Measurements from ENCODE around the gene MYO1D.
"Not testable (repeated sequence)": the region's sequence is repeated elsewhere in the genome, so short reads cannot be mapped to it uniquely, and the experiment has no call there.

The MYO1D gene

GRCh38 chr17:32659419-32659842 is 217.5 kb downstream of the MYO1D start:
- Mint-ChIP-seq H3K4me3 (no peak overlapping the region), H3K27me3 (no peaks in the 10 kb centered on the region), H3K4me1 (ENCODE audit: low read depth in 2 of 2) (no peaks in the 10 kb centered on the region), H3K9me3 (no peaks in the 10 kb centered on the region), H3K27ac (no peak overlapping the region), H3K36me3 (ENCODE audit: insufficient read depth) (peaks cover 4% of the 10 kb centered on the region)
- peak; percentile 54 for ATAC-seq (replicated peaks)
- DNase-seq: peak; percentile 55 to 72 (median 57)

DNA sequence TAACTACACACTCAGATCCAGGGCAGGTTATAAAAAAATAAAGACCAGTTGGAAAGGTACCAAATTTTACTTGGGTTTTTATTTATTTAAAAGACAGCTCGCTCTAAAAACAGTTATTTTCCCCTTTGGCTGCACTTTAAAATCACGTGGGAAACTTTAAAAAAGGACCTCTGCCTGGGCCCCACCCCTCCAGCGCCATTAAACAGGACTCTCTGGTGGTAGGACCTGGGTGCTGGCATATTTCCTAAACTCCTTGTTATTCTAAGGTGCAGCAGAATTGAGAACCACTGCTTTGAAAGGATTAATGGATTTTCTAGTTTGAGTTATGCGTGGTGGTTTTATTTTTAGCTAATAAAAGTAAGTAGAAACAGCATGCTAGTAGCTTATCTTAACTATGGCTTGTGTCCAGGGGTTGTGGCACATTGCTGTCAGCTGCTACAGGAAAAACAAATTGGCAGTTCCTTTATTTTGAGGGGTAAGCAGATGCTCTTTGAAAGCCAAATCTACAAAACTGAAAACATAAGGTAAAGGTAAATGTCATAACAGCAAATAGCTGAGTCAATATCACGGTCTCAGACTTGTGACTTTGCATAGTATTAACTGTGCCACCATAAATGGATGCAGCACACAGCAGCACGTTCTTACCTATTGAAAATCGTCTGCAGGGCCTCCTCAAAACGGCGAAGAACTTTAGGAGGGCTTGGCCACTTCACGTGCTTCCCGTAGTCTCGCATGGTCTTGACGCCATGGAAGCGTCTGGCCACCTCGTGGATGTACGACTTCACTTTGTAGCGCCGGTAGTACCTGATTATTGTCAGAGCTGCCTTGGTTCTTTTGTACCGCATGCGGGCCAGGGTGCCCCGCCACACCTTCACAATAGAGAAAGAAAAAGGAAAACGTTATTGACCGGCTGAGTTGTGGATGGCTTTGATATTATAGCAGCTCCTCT is 218.2 kb downstream of the MYO1D start:
- Mint-ChIP-seq H3K36me3 (ENCODE audit: insufficient read depth) (peaks cover 7% of the 10 kb centered on the region), H3K4me1 (ENCODE audit: low read depth in 2 of 2) (no peaks in the 10 kb centered on the region), H3K27me3 (no peaks in the 10 kb centered on the region), H3K9me3 (no peaks in the 10 kb centered on the region), H3K4me3 (no peak overlapping the region), H3K27ac (no peak overlapping the region)
- DNase-seq (no peak), ATAC-seq (replicated peaks) (no peak)

- peak overlapping the region in 1 of 2 donors; percentile 26 for H3K27ac Mint-ChIP-seq
- H3K36me3 Mint-ChIP-seq (ENCODE audit: insufficient read depth): peaks cover 14% of the 10 kb centered on the region
- no peak for ATAC-seq (replicated peaks)
- no peak for DNase-seq
- H3K4me3 Mint-ChIP-seq: no peak overlapping the region
- no peaks in the 10 kb centered on the region for H3K9me3 Mint-ChIP-seq
- no peaks in the 10 kb centered on the region for H3K27me3 Mint-ChIP-seq
- no peaks in the 10 kb centered on the region for H3K4me1 Mint-ChIP-seq (ENCODE audit: low read depth in 2 of 2)
These were observed 220.0 kb downstream of the MYO1D start for GRCh38 chr17:32656886-32657285.

DNA sequence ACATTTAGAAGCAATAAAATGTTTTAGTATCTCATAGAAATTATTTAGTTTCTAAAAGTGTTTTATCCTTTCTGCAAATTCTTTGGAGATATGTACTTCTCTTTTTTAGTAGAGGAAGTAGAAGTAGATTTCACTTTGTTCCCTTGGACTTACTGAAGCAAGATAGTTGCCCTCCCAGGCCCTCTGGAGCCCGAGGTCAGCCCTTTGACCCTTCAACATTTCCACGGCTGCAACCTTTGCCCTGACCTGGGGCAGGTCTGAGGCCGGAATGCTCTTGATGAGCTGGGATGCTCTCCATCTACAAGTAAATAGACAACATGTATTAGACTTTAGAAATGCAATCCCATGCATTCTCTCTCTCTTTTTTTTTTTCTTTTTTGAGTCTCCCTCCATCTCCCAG is 222.6 kb downstream of the MYO1D start:
- Mint-ChIP-seq H3K36me3 (ENCODE audit: insufficient read depth) (peaks cover 19% of the 10 kb centered on the region), H3K4me1 (ENCODE audit: low read depth in 2 of 2) (no peaks in the 10 kb centered on the region), H3K27me3 (no peaks in the 10 kb centered on the region), H3K27ac (no peak overlapping the region), H3K9me3 (peaks cover 0 to 10% of the 10 kb centered on the region in 2 donors), H3K4me3 (no peak overlapping the region)
- ATAC-seq (replicated peaks) (no peak), DNase-seq (no peak)

DNA sequence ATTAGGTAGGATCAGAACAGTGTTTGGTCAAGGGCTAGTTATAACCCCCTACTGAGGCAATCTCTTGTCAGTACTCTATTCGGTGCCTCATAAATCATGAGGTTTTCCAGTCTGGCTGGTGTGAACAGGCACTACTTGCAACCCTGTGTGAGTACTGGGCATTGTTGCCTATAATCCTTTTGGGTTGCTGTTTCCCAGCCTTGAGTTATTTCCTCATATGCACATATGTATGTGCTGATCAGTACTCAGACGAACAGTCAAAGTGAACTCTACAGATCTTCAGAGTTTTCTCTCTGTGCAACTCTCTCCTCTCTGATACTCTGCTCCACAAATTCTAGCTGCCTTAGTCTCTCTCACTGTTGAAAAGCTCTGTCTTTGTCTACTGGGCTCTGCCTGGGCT is 225.8 kb downstream of the MYO1D start:
- H3K9me3 Mint-ChIP-seq: peaks cover 0 to 10% of the 10 kb centered on the region in 2 donors
- DNase-seq: no peak
- ATAC-seq (replicated peaks): no peak
- H3K27me3 Mint-ChIP-seq: no peaks in the 10 kb centered on the region
- H3K27ac Mint-ChIP-seq: no peak overlapping the region
- H3K4me1 Mint-ChIP-seq (ENCODE audit: low read depth in 2 of 2): no peaks in the 10 kb centered on the region
- H3K36me3 Mint-ChIP-seq (ENCODE audit: insufficient read depth): peaks cover 19% of the 10 kb centered on the region
- no peak overlapping the region for H3K4me3 Mint-ChIP-seq

GRCh38 chr17:32648450-32648849 is 228.5 kb downstream of the MYO1D start:
- Mint-ChIP-seq H3K9me3 (peaks cover 0 to 10% of the 10 kb centered on the region in 2 donors), H3K4me1 (ENCODE audit: low read depth in 2 of 2) (no peaks in the 10 kb centered on the region), H3K36me3 (ENCODE audit: insufficient read depth) (peaks cover 9% of the 10 kb centered on the region), H3K4me3 (no peak overlapping the region), H3K27me3 (peaks cover 0 to 7% of the 10 kb centered on the region in 2 donors), H3K27ac (no peak overlapping the region)
- no peak for DNase-seq
- ATAC-seq (replicated peaks): no peak

DNA sequence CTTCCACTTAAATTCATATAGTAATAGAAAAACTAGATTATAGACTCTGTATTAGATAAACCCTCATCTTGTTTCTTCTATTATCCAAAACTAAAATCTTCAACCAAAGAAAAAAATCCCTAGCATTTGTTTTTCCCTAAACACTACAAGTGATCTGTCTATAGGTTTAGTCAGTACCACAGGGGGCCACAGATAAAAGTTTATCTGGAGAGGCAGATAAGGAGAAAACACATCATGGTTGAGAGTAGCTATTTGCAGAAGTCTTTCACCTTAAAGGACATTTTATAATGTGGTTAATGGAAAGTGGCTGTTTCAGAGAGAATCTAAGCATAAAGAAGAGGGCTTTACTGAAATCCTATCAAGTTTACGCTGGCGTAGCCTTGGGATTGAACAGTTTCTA is 230.0 kb downstream of the MYO1D start:
- H3K27ac Mint-ChIP-seq: no peak overlapping the region
- ATAC-seq (replicated peaks) (no peak), DNase-seq (no peak)
- H3K36me3 Mint-ChIP-seq (ENCODE audit: insufficient read depth): peaks cover 5% of the 10 kb centered on the region
- peaks cover 0 to 10% of the 10 kb centered on the region in 2 donors for H3K9me3 Mint-ChIP-seq
- peaks cover 0 to 7% of the 10 kb centered on the region in 2 donors for H3K27me3 Mint-ChIP-seq
- H3K4me3 Mint-ChIP-seq: no peak overlapping the region
- no peaks in the 10 kb centered on the region for H3K4me1 Mint-ChIP-seq (ENCODE audit: low read depth in 2 of 2)

DNA sequence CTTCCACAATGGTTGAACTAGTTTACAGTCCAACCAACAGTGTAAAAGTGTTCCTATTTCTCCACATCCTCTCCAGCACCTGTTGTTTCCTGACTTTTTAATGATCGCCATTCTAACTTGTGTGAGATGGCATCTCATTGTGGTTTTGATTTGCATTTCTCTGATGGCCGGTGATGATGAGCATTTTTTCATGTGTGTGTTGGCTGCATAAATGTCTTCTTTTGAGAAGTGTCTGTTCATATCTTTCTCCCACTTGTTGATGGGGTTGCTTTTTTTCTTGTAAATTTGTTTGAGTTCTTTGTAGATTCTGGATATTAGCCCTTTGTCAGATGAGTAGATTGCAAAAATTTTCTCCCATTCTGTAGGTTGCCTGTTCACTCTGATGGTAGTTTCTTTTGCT is 235.4 kb downstream of the MYO1D start:
- DNase-seq; H3K4me1 Mint-ChIP-seq (ENCODE audit: low read depth in 2 of 2); H3K27me3 Mint-ChIP-seq; H3K36me3 Mint-ChIP-seq (ENCODE audit: insufficient read depth); ATAC-seq (replicated peaks); H3K9me3 Mint-ChIP-seq; H3K27ac Mint-ChIP-seq; H3K4me3 Mint-ChIP-seq: not testable (repeated sequence)

DNA sequence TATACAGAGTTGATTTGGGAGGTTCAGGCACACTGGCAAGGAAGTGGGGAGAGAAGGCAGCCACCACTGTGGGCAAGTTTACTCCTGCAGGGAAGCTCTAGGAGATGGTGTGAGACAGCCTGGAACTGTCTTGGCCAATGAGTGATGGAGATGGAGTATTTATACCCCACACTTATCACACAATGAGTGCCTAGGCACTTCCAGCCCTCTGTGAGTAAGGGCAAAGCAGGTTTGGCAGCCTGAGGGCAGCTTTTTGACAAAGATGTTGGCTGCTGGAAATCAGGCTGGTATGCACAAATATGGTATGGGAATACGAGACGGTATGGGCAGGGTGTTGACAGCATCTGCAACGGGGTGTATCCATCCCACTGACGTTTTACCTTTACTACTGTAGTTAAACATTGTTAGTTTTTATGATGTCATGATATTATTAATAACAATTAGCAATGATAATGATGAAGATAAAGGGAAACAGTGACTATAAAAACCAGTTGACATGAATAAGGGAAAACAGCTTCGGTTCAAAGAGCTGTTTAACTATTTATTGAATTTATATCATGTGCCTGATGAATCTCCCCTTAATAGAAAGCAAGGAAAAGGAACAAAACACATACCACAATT is 240.2 kb downstream of the MYO1D start:
- DNase-seq: no peak
- H3K36me3 Mint-ChIP-seq (ENCODE audit: insufficient read depth): no peaks in the 10 kb centered on the region
- no peak for ATAC-seq (replicated peaks)
- H3K9me3 Mint-ChIP-seq: peaks cover 0 to 2% of the 10 kb centered on the region in 2 donors
- no peak overlapping the region for H3K27ac Mint-ChIP-seq
- no peaks in the 10 kb centered on the region for H3K27me3 Mint-ChIP-seq
- no peak overlapping the region for H3K4me3 Mint-ChIP-seq
- no peaks in the 10 kb centered on the region for H3K4me1 Mint-ChIP-seq (ENCODE audit: low read depth in 2 of 2)

DNA sequence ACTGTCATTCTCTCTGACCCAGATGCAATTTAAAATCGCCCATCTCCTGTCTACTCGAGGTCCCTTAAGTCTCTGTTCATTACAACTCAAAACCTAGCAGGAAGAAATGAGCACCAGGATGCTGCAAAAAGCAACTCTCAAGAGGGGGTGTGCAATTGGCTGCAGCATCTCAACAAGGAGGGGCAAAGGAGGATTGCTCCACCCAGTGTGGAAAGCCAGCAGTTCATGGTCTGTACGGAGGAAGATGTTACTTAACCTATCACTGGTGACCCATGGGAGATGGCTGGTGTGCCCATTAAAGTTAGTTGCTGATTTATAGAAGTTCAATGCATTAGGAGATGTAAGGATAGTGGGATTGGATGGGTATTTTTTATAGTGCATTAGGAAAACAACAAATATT is 242.8 kb downstream of the MYO1D start:
- Mint-ChIP-seq H3K36me3 (ENCODE audit: insufficient read depth) (no peaks in the 10 kb centered on the region), H3K4me1 (ENCODE audit: low read depth in 2 of 2) (no peaks in the 10 kb centered on the region), H3K4me3 (no peak overlapping the region), H3K9me3 (no peaks in the 10 kb centered on the region), H3K27me3 (no peaks in the 10 kb centered on the region), H3K27ac (no peak overlapping the region)
- DNase-seq: no peak
- no peak for ATAC-seq (replicated peaks)

DNA sequence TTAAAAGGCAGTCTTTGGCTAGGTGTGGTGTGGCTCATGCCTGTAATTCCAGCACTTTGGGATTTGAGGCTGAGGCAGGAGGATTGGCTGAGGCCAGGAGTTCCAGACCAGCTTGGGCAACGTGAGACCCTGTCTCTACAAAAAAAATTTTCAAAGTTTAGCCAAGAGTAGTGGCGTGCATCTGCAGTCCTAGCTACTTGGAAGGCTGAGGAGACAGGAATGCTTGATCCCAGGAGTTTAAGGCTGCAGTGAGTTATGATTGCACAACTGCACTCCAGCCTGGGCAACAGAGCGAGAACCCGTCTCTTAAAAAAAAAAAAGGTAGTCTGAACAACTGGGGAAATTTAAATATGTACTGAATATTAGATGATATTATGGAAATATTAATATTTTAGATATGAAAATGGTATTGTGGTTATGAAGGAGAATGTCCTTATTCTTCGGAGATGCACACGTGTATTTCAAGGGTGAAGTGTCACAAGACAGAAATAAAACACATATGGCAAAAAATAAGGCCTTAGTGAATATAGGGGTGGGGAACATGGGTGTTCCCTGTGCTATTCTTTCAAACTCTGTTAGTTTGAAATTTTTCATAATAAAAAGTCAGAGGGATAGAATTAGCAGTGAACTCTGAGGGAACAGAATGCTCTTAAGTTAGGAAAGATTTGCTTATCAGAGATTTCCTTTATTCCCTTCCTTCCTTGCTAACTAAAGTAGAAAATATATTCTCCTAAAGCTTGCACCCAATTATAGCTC is 245.4 kb downstream of the MYO1D start:
- Mint-ChIP-seq H3K4me3 (no peak overlapping the region), H3K36me3 (ENCODE audit: insufficient read depth) (no peaks in the 10 kb centered on the region), H3K4me1 (ENCODE audit: low read depth in 2 of 2) (no peaks in the 10 kb centered on the region), H3K27me3 (no peaks in the 10 kb centered on the region), H3K27ac (no peak overlapping the region), H3K9me3 (no peaks in the 10 kb centered on the region)
- no peak for DNase-seq
- no peak for ATAC-seq (replicated peaks)

- Mint-ChIP-seq H3K36me3 (ENCODE audit: insufficient read depth) (no peaks in the 10 kb centered on the region), H3K27me3 (no peaks in the 10 kb centered on the region), H3K9me3 (no peaks in the 10 kb centered on the region), H3K4me3 (no peak overlapping the region), H3K4me1 (ENCODE audit: low read depth in 2 of 2) (no peaks in the 10 kb centered on the region), H3K27ac (no peak overlapping the region)
- DNase-seq (no peak), ATAC-seq (replicated peaks) (no peak)
These were observed 247.2 kb downstream of the MYO1D start for GRCh38 chr17:32629563-32630190.

Measured in effector memory CD8-positive, alpha-beta T cell (primary cell).